Measurements from ENCODE around the gene HES5.

Gene HES5

DNA sequence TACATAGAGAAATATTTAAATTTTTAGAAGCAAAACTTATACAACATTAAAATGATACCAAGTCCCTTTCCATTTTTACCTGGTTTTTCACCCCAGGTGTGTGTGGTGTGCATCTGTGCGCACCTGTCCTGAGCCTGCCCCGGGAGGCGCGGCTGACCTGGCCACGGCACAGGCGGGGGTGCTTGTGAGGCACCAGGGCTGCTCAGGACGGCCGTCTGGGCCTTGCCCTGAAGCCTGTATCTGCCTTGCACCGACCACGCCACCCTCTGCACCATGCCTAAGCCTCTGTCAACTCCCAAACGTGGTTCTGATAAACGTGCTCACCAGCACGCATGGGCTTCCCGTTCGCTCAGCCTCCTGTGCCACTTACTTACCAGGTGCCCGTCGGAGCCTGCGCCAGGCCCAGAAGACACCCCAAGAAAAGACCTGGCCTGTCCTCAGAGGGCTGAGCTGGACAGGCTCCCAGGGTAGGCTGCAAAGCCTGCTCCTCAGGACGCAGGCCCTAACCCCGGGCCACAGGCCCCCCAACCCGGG lies 24.5 kb downstream of the HES5 start:
- Histone ChIP-seq H3K4me1 (ENCODE audit: control insufficient read depth, insufficient read depth, low read length) (no peaks in the 10 kb centered on the region), H3K27me3 (ENCODE audit: control insufficient read depth, insufficient read depth, low read length) (no peaks in the 10 kb centered on the region), H3K36me3 (ENCODE audit: control insufficient read depth, insufficient read depth, low read length) (peaks cover 23% of the 10 kb centered on the region), H3K9me3 (ENCODE audit: control insufficient read depth, insufficient read depth, low read length) (no peaks in the 10 kb centered on the region), H3K9ac (ENCODE audit: low read depth, low read length) (no peak overlapping the region), H3K4me3 (ENCODE audit: low read depth, low read length) (no peak overlapping the region)

DNA sequence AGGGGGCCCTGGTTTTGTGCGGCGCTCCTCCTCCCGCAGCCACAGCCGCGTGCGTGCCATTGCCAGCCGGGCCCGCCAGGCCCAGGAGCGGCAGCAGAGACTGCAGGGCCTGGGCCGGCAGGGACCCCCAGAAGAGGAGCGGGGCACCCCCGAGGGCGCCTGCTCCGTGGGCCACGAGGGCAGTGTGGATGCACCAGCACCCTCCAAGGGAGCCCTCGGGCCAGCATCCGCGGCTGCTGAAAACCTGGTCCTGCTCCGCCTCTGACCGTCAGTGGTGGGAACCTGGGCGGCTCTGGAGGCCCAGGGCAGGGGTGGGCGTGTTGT lies 25.2 kb downstream of the HES5 start:
- H3K4me1 ChIP-seq (ENCODE audit: control insufficient read depth, insufficient read depth, low read length): no peaks in the 10 kb centered on the region
- H3K9ac ChIP-seq (ENCODE audit: low read depth, low read length): no peak overlapping the region

GRCh38 chr1:2504225-2504948 lies 25.7 kb downstream of the HES5 start:
- Histone ChIP-seq H3K9ac (ENCODE audit: low read depth, low read length) (no peak overlapping the region), H3K9me3 (ENCODE audit: control insufficient read depth, insufficient read depth, low read length) (no peaks in the 10 kb centered on the region), H3K36me3 (ENCODE audit: control insufficient read depth, insufficient read depth, low read length) (peaks cover 12% of the 10 kb centered on the region), H3K27me3 (ENCODE audit: control insufficient read depth, insufficient read depth, low read length) (no peaks in the 10 kb centered on the region), H3K4me3 (ENCODE audit: low read depth, low read length) (no peak overlapping the region), H3K4me1 (ENCODE audit: control insufficient read depth, insufficient read depth, low read length) (no peaks in the 10 kb centered on the region)

More for the DNA sequence above, 25.2 kb downstream of the HES5 start:
- Histone ChIP-seq H3K4me3 (ENCODE audit: low read depth, low read length) (no peak overlapping the region), H3K9me3 (ENCODE audit: control insufficient read depth, insufficient read depth, low read length) (no peaks in the 10 kb centered on the region), H3K36me3 (ENCODE audit: control insufficient read depth, insufficient read depth, low read length) (peaks cover 17% of the 10 kb centered on the region), H3K27me3 (ENCODE audit: control insufficient read depth, insufficient read depth, low read length) (no peaks in the 10 kb centered on the region)

DNA sequence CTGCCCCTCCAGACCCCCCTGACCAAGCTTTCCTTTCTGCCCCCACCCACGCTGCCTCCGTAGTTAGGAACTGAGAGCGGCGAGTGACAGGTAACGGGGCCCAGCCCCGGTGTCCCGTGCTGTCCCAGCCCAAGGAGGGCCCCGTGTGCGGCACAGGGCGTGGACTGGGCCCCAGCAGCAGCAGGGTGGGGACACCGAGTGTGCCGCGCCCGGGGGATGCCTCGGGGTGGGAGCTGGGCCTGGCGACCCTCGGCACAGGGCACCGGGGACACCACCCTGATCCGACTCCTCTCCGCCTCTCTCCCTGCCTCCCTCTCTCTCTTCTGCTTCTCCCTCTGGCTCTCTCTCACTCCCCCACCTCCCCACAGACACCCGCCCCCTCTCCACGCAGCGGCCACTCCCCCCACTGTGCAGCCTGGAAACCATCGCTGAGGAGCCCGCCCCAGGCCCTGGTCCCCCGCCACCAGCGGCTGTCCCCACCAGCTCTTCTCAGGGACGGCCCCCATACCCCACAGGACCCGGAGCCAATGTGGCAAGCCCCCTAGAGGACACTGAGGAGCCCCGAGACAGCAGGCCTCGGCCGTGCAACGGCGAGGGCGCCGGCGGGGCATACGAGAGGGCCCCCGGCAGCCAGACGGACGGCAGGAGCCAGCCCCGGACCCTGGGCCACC lies 26.4 kb downstream of the HES5 start:
- no peaks in the 10 kb centered on the region for H3K4me1 ChIP-seq (ENCODE audit: control insufficient read depth, insufficient read depth, low read length)
- H3K9me3 ChIP-seq (ENCODE audit: control insufficient read depth, insufficient read depth, low read length): no peaks in the 10 kb centered on the region
- H3K9ac ChIP-seq (ENCODE audit: low read depth, low read length): no peak overlapping the region
- H3K4me3 ChIP-seq (ENCODE audit: low read depth, low read length): no peak overlapping the region
- H3K36me3 ChIP-seq (ENCODE audit: control insufficient read depth, insufficient read depth, low read length): peaks cover 5% of the 10 kb centered on the region
- no peaks in the 10 kb centered on the region for H3K27me3 ChIP-seq (ENCODE audit: control insufficient read depth, insufficient read depth, low read length)

DNA sequence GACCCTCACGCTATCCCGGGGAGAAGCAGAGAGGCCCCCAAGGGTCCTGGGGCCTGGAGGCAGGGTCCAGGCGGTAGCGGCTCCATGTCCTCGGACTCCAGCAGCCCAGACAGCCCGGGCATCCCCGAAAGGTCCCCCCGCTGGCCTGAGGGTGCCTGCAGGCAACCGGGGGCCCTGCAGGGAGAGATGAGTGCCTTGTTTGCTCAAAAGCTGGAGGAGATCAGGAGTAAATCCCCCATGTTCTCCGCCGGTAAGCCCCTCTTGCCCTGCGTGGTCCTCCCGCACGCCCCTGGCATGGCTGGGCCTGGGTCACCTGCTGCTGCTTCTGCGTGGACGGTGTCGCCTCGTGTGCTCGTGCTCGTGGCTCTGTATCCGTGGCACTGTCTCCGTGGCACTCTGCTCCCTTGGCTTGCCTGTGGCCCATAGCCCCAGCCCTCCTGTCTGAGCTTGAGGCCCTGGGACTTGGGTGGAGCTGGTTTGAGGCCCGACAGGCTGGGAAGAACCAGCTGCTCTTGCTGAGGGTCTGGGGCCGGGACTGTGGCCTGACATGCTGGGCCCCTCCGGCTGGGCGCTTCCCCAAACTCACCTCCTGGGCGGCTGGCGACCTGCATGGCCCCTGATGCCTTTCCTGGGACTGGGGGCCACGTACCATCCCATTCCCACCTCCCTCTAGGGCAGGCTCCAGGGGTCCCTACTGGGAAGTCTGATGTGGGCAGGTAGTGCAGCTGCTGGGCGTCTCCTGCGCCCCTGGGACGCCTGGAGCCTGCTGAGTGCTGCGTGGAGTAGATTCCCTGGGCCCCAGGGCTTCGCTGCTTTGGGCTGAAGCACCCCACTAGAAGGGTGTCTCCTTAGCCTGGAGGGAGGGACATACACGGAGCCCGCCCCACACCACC lies 27.2 kb downstream of the HES5 start:
- H3K27me3 ChIP-seq (ENCODE audit: control insufficient read depth, insufficient read depth, low read length): no peaks in the 10 kb centered on the region
- no peaks in the 10 kb centered on the region for H3K9me3 ChIP-seq (ENCODE audit: control insufficient read depth, insufficient read depth, low read length)
- H3K9ac ChIP-seq (ENCODE audit: low read depth, low read length): no peak overlapping the region
- no peak overlapping the region for H3K4me3 ChIP-seq (ENCODE audit: low read depth, low read length)
- peaks cover under 1% of the 10 kb centered on the region for H3K36me3 ChIP-seq (ENCODE audit: control insufficient read depth, insufficient read depth, low read length)
- H3K4me1 ChIP-seq (ENCODE audit: control insufficient read depth, insufficient read depth, low read length): no peaks in the 10 kb centered on the region

- Histone ChIP-seq H3K27me3 (ENCODE audit: control insufficient read depth, insufficient read depth, low read length) (no peaks in the 10 kb centered on the region), H3K4me3 (ENCODE audit: low read depth, low read length) (no peak overlapping the region), H3K4me1 (ENCODE audit: control insufficient read depth, insufficient read depth, low read length) (no peaks in the 10 kb centered on the region), H3K9ac (ENCODE audit: low read depth, low read length) (no peak overlapping the region), H3K36me3 (ENCODE audit: control insufficient read depth, insufficient read depth, low read length) (no peaks in the 10 kb centered on the region), H3K9me3 (ENCODE audit: control insufficient read depth, insufficient read depth, low read length) (no peaks in the 10 kb centered on the region)
These were observed 27.9 kb downstream of the HES5 start for GRCh38 chr1:2502210-2502609.

- Histone ChIP-seq H3K27me3 (ENCODE audit: control insufficient read depth, insufficient read depth, low read length) (no peaks in the 10 kb centered on the region), H3K4me3 (ENCODE audit: low read depth, low read length) (no peak overlapping the region), H3K9me3 (ENCODE audit: control insufficient read depth, insufficient read depth, low read length) (no peaks in the 10 kb centered on the region), H3K9ac (ENCODE audit: low read depth, low read length) (no peak overlapping the region), H3K4me1 (ENCODE audit: control insufficient read depth, insufficient read depth, low read length) (no peaks in the 10 kb centered on the region), H3K36me3 (ENCODE audit: control insufficient read depth, insufficient read depth, low read length) (no peaks in the 10 kb centered on the region)
These were observed 28.3 kb downstream of the HES5 start for GRCh38 chr1:2501820-2502119.

GRCh38 chr1:2501041-2501819 lies 28.8 kb downstream of the HES5 start:
- H3K9ac ChIP-seq (ENCODE audit: low read depth, low read length): no peak overlapping the region
- H3K27me3 ChIP-seq (ENCODE audit: control insufficient read depth, insufficient read depth, low read length): no peaks in the 10 kb centered on the region

DNA sequence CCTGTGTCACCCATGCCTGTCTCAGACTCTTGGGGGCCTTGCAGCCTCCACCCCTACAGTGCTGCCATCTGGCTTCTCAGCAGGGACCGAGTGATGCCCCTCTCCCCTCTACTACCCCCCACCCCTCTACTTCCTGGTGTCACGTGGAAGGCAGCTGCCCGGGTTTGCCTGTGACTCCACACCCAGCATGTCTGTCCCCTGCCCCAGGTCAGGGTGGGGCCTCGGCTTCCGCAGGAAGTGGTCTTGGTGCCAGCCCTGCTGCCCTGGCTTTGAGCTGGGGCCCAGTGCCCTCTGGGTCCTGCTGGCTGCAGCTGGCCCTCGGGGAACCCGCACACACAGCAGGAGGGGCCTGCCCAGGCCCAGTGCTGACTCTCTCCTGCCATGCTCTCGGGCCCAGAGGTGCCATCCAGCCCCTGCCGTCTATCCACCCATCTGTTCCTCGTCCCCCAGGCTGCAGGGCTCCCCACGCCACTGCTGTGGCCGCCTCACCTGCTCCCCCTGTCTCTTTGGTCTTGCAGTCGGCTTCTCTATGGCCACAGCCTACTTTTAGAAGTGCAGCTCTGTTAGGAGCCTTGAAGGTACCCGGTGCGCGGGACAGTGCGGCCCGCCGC lies 30.0 kb downstream of the HES5 start:
- Histone ChIP-seq H3K27me3 (ENCODE audit: control insufficient read depth, insufficient read depth, low read length) (no peaks in the 10 kb centered on the region), H3K9ac (ENCODE audit: low read depth, low read length) (no peak overlapping the region), H3K9me3 (ENCODE audit: control insufficient read depth, insufficient read depth, low read length) (no peaks in the 10 kb centered on the region), H3K36me3 (ENCODE audit: control insufficient read depth, insufficient read depth, low read length) (no peaks in the 10 kb centered on the region), H3K4me1 (ENCODE audit: control insufficient read depth, insufficient read depth, low read length) (no peaks in the 10 kb centered on the region), H3K4me3 (ENCODE audit: low read depth, low read length) (no peak overlapping the region)

More at GRCh38 chr1:2501041-2501819, 28.8 kb downstream of the HES5 start:
- Histone ChIP-seq H3K9me3 (ENCODE audit: control insufficient read depth, insufficient read depth, low read length) (no peaks in the 10 kb centered on the region), H3K36me3 (ENCODE audit: control insufficient read depth, insufficient read depth, low read length) (no peaks in the 10 kb centered on the region), H3K4me1 (ENCODE audit: control insufficient read depth, insufficient read depth, low read length) (no peaks in the 10 kb centered on the region), H3K4me3 (ENCODE audit: low read depth, low read length) (no peak overlapping the region)

DNA sequence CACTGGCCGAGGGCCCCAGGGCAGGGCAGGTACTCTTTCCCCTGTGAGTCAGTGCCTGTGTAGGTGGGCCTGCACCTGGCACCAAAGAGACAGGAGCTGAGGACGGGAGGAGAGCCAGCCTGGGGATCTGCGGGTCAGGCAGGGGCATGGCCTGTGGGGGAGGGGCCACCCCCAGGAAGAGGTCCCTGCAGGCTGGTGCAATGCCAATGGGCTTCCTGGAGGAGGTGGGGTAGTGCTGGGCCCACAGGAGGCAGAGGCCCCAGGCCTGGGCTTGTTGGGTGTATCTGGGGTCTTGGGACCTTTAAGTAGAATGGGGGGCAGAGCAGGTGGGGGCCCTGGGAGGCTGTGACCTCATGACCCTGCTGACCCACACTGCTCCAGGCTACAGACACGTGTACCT lies 30.8 kb downstream of the HES5 start:
- H3K36me3 ChIP-seq (ENCODE audit: control insufficient read depth, insufficient read depth, low read length): no peaks in the 10 kb centered on the region
- H3K27me3 ChIP-seq (ENCODE audit: control insufficient read depth, insufficient read depth, low read length): no peaks in the 10 kb centered on the region
- H3K9ac ChIP-seq (ENCODE audit: low read depth, low read length): no peak overlapping the region
- no peak overlapping the region for H3K4me3 ChIP-seq (ENCODE audit: low read depth, low read length)
- H3K4me1 ChIP-seq (ENCODE audit: control insufficient read depth, insufficient read depth, low read length): no peaks in the 10 kb centered on the region
- no peaks in the 10 kb centered on the region for H3K9me3 ChIP-seq (ENCODE audit: control insufficient read depth, insufficient read depth, low read length)

GRCh38 chr1:2498648-2499047 lies 31.4 kb downstream of the HES5 start:
- no peaks in the 10 kb centered on the region for H3K27me3 ChIP-seq (ENCODE audit: control insufficient read depth, insufficient read depth, low read length)

More at GRCh38 chr1:2498648-2499047, 31.4 kb downstream of the HES5 start:
- H3K36me3 ChIP-seq (ENCODE audit: control insufficient read depth, insufficient read depth, low read length): no peaks in the 10 kb centered on the region
- H3K4me3 ChIP-seq (ENCODE audit: low read depth, low read length): no peak overlapping the region
- no peaks in the 10 kb centered on the region for H3K9me3 ChIP-seq (ENCODE audit: control insufficient read depth, insufficient read depth, low read length)
- no peak overlapping the region for H3K9ac ChIP-seq (ENCODE audit: low read depth, low read length)
- H3K4me1 ChIP-seq (ENCODE audit: control insufficient read depth, insufficient read depth, low read length): no peaks in the 10 kb centered on the region
